PC-3 (cell line): ENCODE results near the gene LCK. TPM values are rescaled to one million over a fixed set of nuclear protein-coding genes. Genes with fewer than 3 reads are reported as not detected.
A peak's percentile ranks its signal among the peaks of the same experiment; 100 is the strongest.

Experiments used
- ATAC-seq: fragments of 200-7000 bp; cut with Tn5 transposase; 2 replicates; pipeline ENCODE4 v1.9.1; 2020; ENCODE audit warnings: mild to moderate bottlenecking, moderate library complexity
- BruUV-seq: library from RNA; stranded (reverse); fragments of 400-500 nt; replicated peaks from 2 replicates; lab custom pipeline; 2021; lab: Mats Ljungman, UMichigan
- CTCF ChIA-PET: fragments of 300-600 bp; sonication (Branson Sonifier 250); formaldehyde crosslinking; loops from one replicate; lab custom pipeline; 2022; ENCODE audit warnings: antibody characterized with exemption; lab: Charles Lee
- POLR2A ChIA-PET: fragments of 300-600 bp; sonication (Branson Sonifier 250); formaldehyde crosslinking; loops from one replicate; lab custom pipeline; 2022; ENCODE audit warnings: antibody characterized with exemption; ENCODE audit not compliant: unreplicated experiment; lab: Charles Lee
- DNase-seq: peaks from one replicate; pipeline ENCODE4 v3.0.0-alpha.2; 2015
- H2AFZ ChIP-seq: fragments of 300-600 bp; sonication (generic); 2 replicates; pipeline ENCODE4 v1.6.0; 2016; ENCODE audit warnings: antibody characterized with exemption, low read length
- H3F3A ChIP-seq: fragments of 300-600 bp; sonication (generic); one replicate; pipeline ENCODE4 v1.6.0; 2017; ENCODE audit warnings: antibody characterized with exemption, low read length, control low read depth, mild to moderate bottlenecking; ENCODE audit not compliant: unreplicated experiment
- H3K27ac ChIP-seq: fragments of 300-600 bp; sonication (generic); 2 replicates; pipeline ENCODE4 v1.5.1; 2016; ENCODE audit warnings: mild to moderate bottlenecking, low read length
- H3K27me3 ChIP-seq: fragments of 300-600 bp; sonication (generic); 2 replicates; pipeline ENCODE4 v1.6.1; 2016; ENCODE audit warnings: low read length, mixed read lengths
- H3K36me3 ChIP-seq: fragments of 300-600 bp; sonication (generic); 2 replicates; pipeline ENCODE4 v1.6.1; 2016; ENCODE audit warnings: low read depth, mixed run types, low read length, mixed read lengths
- H3K4me1 ChIP-seq: fragments of 300-600 bp; sonication (generic); 2 replicates; pipeline ENCODE4 v1.5.1; 2016; ENCODE audit warnings: low read length; ENCODE audit not compliant: insufficient read depth
- H3K4me2 ChIP-seq: fragments of 300-600 bp; sonication (generic); 2 replicates; pipeline ENCODE4 v1.6.0; 2016; ENCODE audit warnings: low read length
- H3K4me3 ChIP-seq: fragments of 300-600 bp; sonication (generic); 2 replicates; pipeline ENCODE4 v1.5.1; 2016; ENCODE audit warnings: mild to moderate bottlenecking, low read length, mixed read lengths
- H3K79me2 ChIP-seq: fragments of 300-600 bp; sonication (generic); 2 replicates; pipeline ENCODE4 v1.6.1; 2017; ENCODE audit warnings: low read length, mixed read lengths
- H3K9ac ChIP-seq: fragments of 300-600 bp; sonication (generic); 2 replicates; pipeline ENCODE4 v1.6.0; 2016; ENCODE audit warnings: mild to moderate bottlenecking, low read length
- H3K9me2 ChIP-seq: fragments of 300-600 bp; sonication (generic); replicated peaks from 2 replicates; pipeline ENCODE4 v1.6.1; 2016; ENCODE audit warnings: mixed run types, low read length, mixed read lengths
- H3K9me3 ChIP-seq: fragments of 300-600 bp; sonication (generic); 2 replicates; pipeline ENCODE4 v1.6.1; 2016; ENCODE audit warnings: low read length, mixed read lengths
- H4K20me1 ChIP-seq: fragments of 300-600 bp; sonication (generic); 2 replicates; pipeline ENCODE4 v1.6.1; 2016; ENCODE audit warnings: low read length, mixed read lengths
- CTCF ChIP-seq: fragments of 300-600 bp; sonication (generic); conservative IDR thresholded peaks from 2 replicates; pipeline ENCODE4 v1.5.1; 2017; ENCODE audit warnings: antibody characterized with exemption, low read depth, mild to moderate bottlenecking, low read length
- EZH2 ChIP-seq: fragments of 300-600 bp; sonication (generic); IDR thresholded peaks from one replicate; pipeline ENCODE4 v1.6.1; 2017; ENCODE audit warnings: antibody characterized with exemption, mild to moderate bottlenecking, low read length; ENCODE audit not compliant: unreplicated experiment
- EZH2phosphoT487 ChIP-seq: fragments of 300-600 bp; sonication (generic); IDR thresholded peaks from 2 replicates; pipeline ENCODE4 v1.6.1; 2018; ENCODE audit warnings: mild to moderate bottlenecking, antibody characterized with exemption, low read length, borderline replicate concordance
- intact Hi-C: fragments of 100-400 bp; cut with micrococcal nuclease; formaldehyde crosslinking; loops from 2 replicates; pipeline ENCODE4 v1.9.0; 2023
- total RNA-seq: library from RNA; depleted of rRNA; stranded (reverse); fragments of >200 nt; gene quantifications from 2 replicates; pipeline ENCODE4 v1.2.3, GENCODE V29; 2014

LCK gene
- total RNA-seq, 1 experiment from 2014 or later, result 4.3 TPM

GRCh38 chr1:32307324-32307723 lies 56.3 kb downstream of the LCK start:
- ChIA-PET POLR2A (no interaction called here), CTCF (no interaction called here)
- Histone ChIP-seq H3K4me3 (no peak overlapping the region), H3K27ac (no peak overlapping the region), H4K20me1 (0 out of 2 replicates have a peak, but pooled peaks cover 7% of the 10 kb centered on the region), H3K9me2 (no peaks in the 10 kb centered on the region), H3K79me2 (peaks cover 78% of the 10 kb centered on the region), H2AFZ (no peak overlapping the region), H3K27me3 (no peaks in the 10 kb centered on the region), H3K4me1 (peaks cover 13% of the 10 kb centered on the region), H3K9ac (no peak overlapping the region), H3K9me3 (no peaks in the 10 kb centered on the region), H3K4me2 (peak overlapping the region; percentile 29; the same call in 1 of the 2 replicates), H3F3A (no peaks in the 10 kb centered on the region), H3K36me3 (peaks cover 36% of the 10 kb centered on the region)
- intact Hi-C loops, result no loop called here
- DNase-seq (peak; percentile 32), ATAC-seq (peak; percentile 63)
- TF ChIP-seq EZH2phosphoT487 (no peak), EZH2 (no peak), CTCF (no peak)
- BruUV-seq, result no TSS peak

GRCh38 chr1:32309960-32310359 lies 58.9 kb downstream of the LCK start:
- Histone ChIP-seq H2AFZ (no peak overlapping the region), H3K4me3 (no peak overlapping the region), H3K36me3 (peaks cover 15% of the 10 kb centered on the region), H3K4me2 (no peak overlapping the region), H3K9ac (no peak overlapping the region), H3K9me2 (no peaks in the 10 kb centered on the region), H3K27ac (no peak overlapping the region), H4K20me1 (0 out of 2 replicates have a peak, but pooled peaks cover 7% of the 10 kb centered on the region), H3K9me3 (no peaks in the 10 kb centered on the region), H3K79me2 (peaks cover 93% of the 10 kb centered on the region), H3K4me1 (peaks cover 13% of the 10 kb centered on the region), H3F3A (no peaks in the 10 kb centered on the region), H3K27me3 (no peaks in the 10 kb centered on the region)
- ChIA-PET POLR2A (no interaction called here), CTCF (no interaction called here)
- ATAC-seq, result no peak
- TF ChIP-seq EZH2 (no peak), EZH2phosphoT487 (no peak), CTCF (no peak)
- no TSS peak for BruUV-seq
- intact Hi-C loops, result no loop called here
- no peak for DNase-seq

- BruUV-seq, result no TSS peak
- no peak overlapping the region for H3K27ac ChIP-seq
- peaks cover 75% of the 10 kb centered on the region for H3K79me2 ChIP-seq
- no peaks in the 10 kb centered on the region for H3K27me3 ChIP-seq
- H3K9me2 ChIP-seq, result no peaks in the 10 kb centered on the region
- no peak overlapping the region for H2AFZ ChIP-seq
- H3F3A ChIP-seq, result no peaks in the 10 kb centered on the region
- H3K9ac ChIP-seq, result no peak overlapping the region
- DNase-seq (no peak), ATAC-seq (no peak)
- 0 out of 2 replicates have a peak, but pooled peaks cover 7% of the 10 kb centered on the region for H4K20me1 ChIP-seq
- TF ChIP-seq EZH2phosphoT487 (no peak), CTCF (no peak), EZH2 (no peak)
- peaks cover 8% of the 10 kb centered on the region for H3K4me1 ChIP-seq
- H3K4me2 ChIP-seq, result no peak overlapping the region
- no peaks in the 10 kb centered on the region for H3K9me3 ChIP-seq
- POLR2A ChIA-PET, result interaction anchor here (0.5 kb wide), 1 partner anchor 32 kb away, joined by 5 read pairs; no protein-coding TSS in a partner anchor
- CTCF ChIA-PET, result no interaction called here
- intact Hi-C loops, result no loop called here
- no peak overlapping the region for H3K4me3 ChIP-seq
- peaks cover 9% of the 10 kb centered on the region; the same call in 1 of the 2 replicates for H3K36me3 ChIP-seq
Measured at GRCh38 chr1:32311709-32312393, 60.8 kb downstream of the LCK start.
